SK-N-SH (cell line): ENCODE results near the gene RERG.

Experiments
- ELF1 ChIP-seq: IDR thresholded peaks from 2 replicates; pipeline ENCODE4 v1.4.0; 2012
- EZH2phosphoT487 ChIP-seq: fragments of 200-600 bp; sonication (generic); IDR thresholded peaks from 2 replicates; pipeline ENCODE4 v1.6.1; 2017; ENCODE audit warnings: low read depth, mixed run types, mild to moderate bottlenecking, antibody characterized with exemption, moderate library complexity, borderline replicate concordance
- JUND ChIP-seq: IDR thresholded peaks from 2 replicates; pipeline ENCODE4 v1.4.0; 2012
- RCOR1 ChIP-seq: fragments of 150-350 bp; IDR thresholded peaks from 2 replicates; pipeline ENCODE4 v1.6.1; 2017; ENCODE audit warnings: antibody characterized with exemption, low read length
- RFX5 ChIP-seq: IDR thresholded peaks from 2 replicates; pipeline ENCODE4 v1.6.1; 2012; ENCODE audit warnings: mild to moderate bottlenecking, improper control_type of control experiment, low read length
- SIN3A ChIP-seq: IDR thresholded peaks from 2 replicates; pipeline ENCODE4 v1.6.1; 2012; ENCODE audit warnings: low read depth, mild to moderate bottlenecking, low read length, moderate library complexity, borderline replicate concordance
- TAF1 ChIP-seq: IDR thresholded peaks from 2 replicates; pipeline ENCODE4 v1.6.1; 2012; ENCODE audit warnings: low read depth, mild to moderate bottlenecking, low read length, moderate library complexity, borderline replicate concordance
- TCF12 ChIP-seq: IDR thresholded peaks from 2 replicates; pipeline ENCODE4 v1.4.0; 2012
- TF ChIP-seq, protein P1 (sequence below): fragments of 200-600 bp; sonication (generic); IDR thresholded peaks from 2 replicates; pipeline ENCODE4 v1.6.1; 2017; ENCODE audit warnings: antibody characterized with exemption, mild to moderate bottlenecking, moderate library complexity

GRCh38 chr12:15130541-15130940, 90.7 kb downstream of the RERG start:
- TF ChIP-seq ELF1 (no peak), TAF1 (no peak), EZH2phosphoT487 (no peak), RFX5 (no peak), SIN3A (no peak), TCF12 (no peak), RCOR1 (no peak), JUND (no peak)
- TF ChIP-seq, protein P1, sequence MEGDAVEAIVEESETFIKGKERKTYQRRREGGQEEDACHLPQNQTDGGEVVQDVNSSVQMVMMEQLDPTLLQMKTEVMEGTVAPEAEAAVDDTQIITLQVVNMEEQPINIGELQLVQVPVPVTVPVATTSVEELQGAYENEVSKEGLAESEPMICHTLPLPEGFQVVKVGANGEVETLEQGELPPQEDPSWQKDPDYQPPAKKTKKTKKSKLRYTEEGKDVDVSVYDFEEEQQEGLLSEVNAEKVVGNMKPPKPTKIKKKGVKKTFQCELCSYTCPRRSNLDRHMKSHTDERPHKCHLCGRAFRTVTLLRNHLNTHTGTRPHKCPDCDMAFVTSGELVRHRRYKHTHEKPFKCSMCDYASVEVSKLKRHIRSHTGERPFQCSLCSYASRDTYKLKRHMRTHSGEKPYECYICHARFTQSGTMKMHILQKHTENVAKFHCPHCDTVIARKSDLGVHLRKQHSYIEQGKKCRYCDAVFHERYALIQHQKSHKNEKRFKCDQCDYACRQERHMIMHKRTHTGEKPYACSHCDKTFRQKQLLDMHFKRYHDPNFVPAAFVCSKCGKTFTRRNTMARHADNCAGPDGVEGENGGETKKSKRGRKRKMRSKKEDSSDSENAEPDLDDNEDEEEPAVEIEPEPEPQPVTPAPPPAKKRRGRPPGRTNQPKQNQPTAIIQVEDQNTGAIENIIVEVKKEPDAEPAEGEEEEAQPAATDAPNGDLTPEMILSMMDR, result no peak
